ENCODE measurements around the gene RPS3. TPM values are rescaled to one million over a fixed set of nuclear protein-coding genes. Genes with fewer than 3 reads are reported as not detected.

RPS3 gene
- total and polyA plus RNA-seq, 5 experiments from 2014 or later, result 5,159 to 7,216 (median 6,922) TPM

- Mint-ChIP-seq H3K4me3 (peak overlapping the region in 9 of 10 donors; percentile 1 to 90 (median 59)), H3K36me3 (no peaks in the 10 kb centered on the region), H3K4me1 (peaks cover 13 to 28% (median 27%) of the 10 kb centered on the region in 4 donors), H3K27me3 (no peaks in the 10 kb centered on the region), H3K27ac (peak overlapping the region; percentile 84 to 96 (median 92)), H3K9me3 (no peaks in the 10 kb centered on the region)
- DNase-seq (peak in 9 of 10 donors; percentile 27 to 74 (median 40)), ATAC-seq (peak; percentile 81 to 82)
- POLR2A ChIA-PET, result interaction anchor here (0.7 to 8.0 kb wide), 9 partner anchors 28 to 142 kb away, joined by 3 to 73 read pairs (median 12); partner anchors contain the start of genes ARRB1 and GDPD5
Measured at GRCh38 chr11:75383246-75383645, 16.1 kb upstream of the RPS3 start.

GRCh38 chr11:75384438-75385080 is 14.8 kb upstream of the RPS3 start:
- DNase-seq, result peak; percentile 57 to 87 (median 76)
- POLR2A ChIA-PET, result interaction anchor here (0.7 to 8.0 kb wide), 8 partner anchors 14 to 112 kb away, joined by 3 to 73 read pairs (median 6); partner anchors contain the start of gene ARRB1

GRCh38 chr11:75386942-75387630 is 12.2 kb upstream of the RPS3 start:
- Mint-ChIP-seq H3K4me1 (peaks cover 8 to 21% (median 20%) of the 10 kb centered on the region in 4 donors), H3K27ac (peak overlapping the region in 1 of 10 donors; percentile 18), H3K9me3 (no peaks in the 10 kb centered on the region), H3K27me3 (peaks cover 0 to 2% (median 0%) of the 10 kb centered on the region in 5 donors), H3K36me3 (no peaks in the 10 kb centered on the region), H3K4me3 (no peak overlapping the region)
- ATAC-seq (no peak), DNase-seq (no peak)
- POLR2A ChIA-PET, result interaction anchor here (0.6 to 8.0 kb wide), 4 partner anchors 60 to 111 kb away, joined by 4 to 73 read pairs (median 29); no protein-coding TSS in a partner anchor

More at GRCh38 chr11:75384438-75385080, 14.8 kb upstream of the RPS3 start:
- Mint-ChIP-seq H3K9me3 (no peaks in the 10 kb centered on the region), H3K4me1 (peaks cover 13 to 28% (median 27%) of the 10 kb centered on the region in 4 donors), H3K27me3 (no peaks in the 10 kb centered on the region), H3K4me3 (peak overlapping the region in 9 of 10 donors; percentile 57 to 90 (median 81)), H3K27ac (peak overlapping the region in 9 of 10 donors; percentile 82 to 96 (median 92)), H3K36me3 (no peaks in the 10 kb centered on the region)
- peak; percentile 79 to 90 for ATAC-seq

- Mint-ChIP-seq H3K27ac (peak overlapping the region in 1 of 10 donors; percentile 18), H3K27me3 (peaks cover 0 to 2% (median 0%) of the 10 kb centered on the region in 5 donors), H3K4me1 (peaks cover 8 to 20% (median 19%) of the 10 kb centered on the region in 4 donors), H3K9me3 (no peaks in the 10 kb centered on the region), H3K36me3 (no peaks in the 10 kb centered on the region), H3K4me3 (no peak overlapping the region)
- no peak for ATAC-seq
- POLR2A ChIA-PET, result interaction anchor here (0.7 to 8.0 kb wide), 3 partner anchors 108 to 823 kb away, joined by 3 to 73 read pairs (median 5); no protein-coding TSS in a partner anchor
- no peak for DNase-seq
Measured at GRCh38 chr11:75387736-75388294, 11.5 kb upstream of the RPS3 start.

GRCh38 chr11:75388386-75389275 is 10.7 kb upstream of the RPS3 start:
- Mint-ChIP-seq H3K9me3 (no peaks in the 10 kb centered on the region), H3K27ac (no peak overlapping the region), H3K27me3 (peaks cover 0 to 2% (median 0%) of the 10 kb centered on the region in 5 donors), H3K4me1 (peaks cover 2 to 12% (median 12%) of the 10 kb centered on the region in 4 donors), H3K36me3 (no peaks in the 10 kb centered on the region), H3K4me3 (no peak overlapping the region)
- ATAC-seq, result peak; percentile 75 to 83
- peak; percentile 34 to 85 (median 70) for DNase-seq
- POLR2A ChIA-PET, result interaction anchor here (0.7 to 1.7 kb wide), 3 partner anchors 10 to 822 kb away, joined by 3 to 6 read pairs (median 5); partner anchors contain the start of gene RPS3

GRCh38 chr11:75389276-75389605 is 10.1 kb upstream of the RPS3 start:
- no peak for DNase-seq
- no peak overlapping the region for H3K4me3 Mint-ChIP-seq
- H3K4me1 Mint-ChIP-seq, result peaks cover 2 to 6% (median 6%) of the 10 kb centered on the region in 4 donors
- no peak overlapping the region for H3K27ac Mint-ChIP-seq
- no peak for ATAC-seq
- POLR2A ChIA-PET, result interaction anchor here (0.9 to 1.4 kb wide), 2 partner anchors 10 to 77 kb away, joined by 3 to 6 read pairs; partner anchors contain the start of gene RPS3
- peaks cover 0 to 2% (median 0%) of the 10 kb centered on the region in 5 donors for H3K27me3 Mint-ChIP-seq
- no peaks in the 10 kb centered on the region for H3K36me3 Mint-ChIP-seq
- no peaks in the 10 kb centered on the region for H3K9me3 Mint-ChIP-seq

GRCh38 chr11:75389925-75390324 is 9.4 kb upstream of the RPS3 start:
- no peak for ATAC-seq
- no peak overlapping the region for H3K27ac Mint-ChIP-seq
- H3K36me3 Mint-ChIP-seq, result no peaks in the 10 kb centered on the region
- H3K4me1 Mint-ChIP-seq, result no peaks in the 10 kb centered on the region
- POLR2A ChIA-PET, result interaction anchor here (0.6 to 1.4 kb wide), 4 partner anchors 9 to 181 kb away, joined by 3 to 6 read pairs (median 4); partner anchors contain the start of gene RPS3
- DNase-seq, result no peak
- H3K27me3 Mint-ChIP-seq, result peaks cover 0 to 2% (median 0%) of the 10 kb centered on the region in 5 donors
- H3K4me3 Mint-ChIP-seq, result no peak overlapping the region
- H3K9me3 Mint-ChIP-seq, result no peaks in the 10 kb centered on the region

- ATAC-seq, result no peak
- Mint-ChIP-seq H3K4me1 (peaks cover 2 to 3% (median 3%) of the 10 kb centered on the region in 4 donors), H3K4me3 (no peak overlapping the region), H3K9me3 (no peaks in the 10 kb centered on the region), H3K27me3 (peaks cover 0 to 2% (median 0%) of the 10 kb centered on the region in 5 donors), H3K36me3 (no peaks in the 10 kb centered on the region), H3K27ac (no peak overlapping the region)
- POLR2A ChIA-PET, result interaction anchor here (0.6 kb wide), 2 partner anchors 124 to 254 kb away, joined by 3 to 4 read pairs; no protein-coding TSS in a partner anchor
- no peak for DNase-seq
Measured at GRCh38 chr11:75394085-75394840, 5.1 kb upstream of the RPS3 start.

GRCh38 chr11:75398906-75399305 is 412 bp upstream of the RPS3 start:
- Mint-ChIP-seq H3K9me3 (no peaks in the 10 kb centered on the region), H3K27ac (peak overlapping the region in 9 of 10 donors; percentile 94 to 99 (median 96)), H3K36me3 (peaks cover 4 to 43% (median 13%) of the 10 kb centered on the region in 3 donors), H3K4me3 (peak overlapping the region; percentile 63 to 99 (median 96)), H3K4me1 (peaks cover 36 to 49% (median 41%) of the 10 kb centered on the region in 4 donors), H3K27me3 (no peaks in the 10 kb centered on the region)
- no peak for DNase-seq
- no peak for ATAC-seq
- POLR2A ChIA-PET, result interaction anchor here (0.9 to 2.6 kb wide), 8 partner anchors 8 to 137 kb away, joined by 3 to 20 read pairs (median 4); partner anchors contain the start of gene ARRB1

GRCh38 chr11:75400146-75400865 is 988 bp downstream of the RPS3 start:
- Mint-ChIP-seq H3K27ac (peak overlapping the region; percentile 94 to 99 (median 96)), H3K4me1 (peaks cover 38 to 57% (median 50%) of the 10 kb centered on the region in 4 donors), H3K36me3 (peaks cover 4 to 57% (median 20%) of the 10 kb centered on the region in 3 donors), H3K9me3 (no peaks in the 10 kb centered on the region), H3K27me3 (no peaks in the 10 kb centered on the region), H3K4me3 (peak overlapping the region; percentile 91 to 99 (median 96))
- POLR2A ChIA-PET, result interaction anchor here (0.9 to 2.6 kb wide), 13 partner anchors 9 to 183 kb away, joined by 3 to 20 read pairs (median 4); partner anchors contain the start of genes ARRB1, GDPD5 and SERPINH1
- peak; percentile 18 to 26 for ATAC-seq
- DNase-seq, result peak in 3 of 10 donors; percentile 35 to 44 (median 36)

Measured in naive thymus-derived CD8-positive, alpha-beta T cell (primary cell).